NCI-H2171 treated with DMSO at 0.1 percent for 48 hours (cell line): ENCODE data around the gene CKB.

ENCODE experiments used
- DNase-seq: peaks from one replicate; lab custom pipeline; 2025; lab: John Stamatoyannopoulos, UW

CKB gene

GRCh38 chr14:103537175-103537990 is 14.8 kb upstream of the CKB start:
- DNase-seq: no peak

- DNase-seq: no peak
Observed at GRCh38 chr14:103536693-103537092, 14.1 kb upstream of the CKB start.

- no peak for DNase-seq
Observed at GRCh38 chr14:103535891-103536565, 13.4 kb upstream of the CKB start.

DNA sequence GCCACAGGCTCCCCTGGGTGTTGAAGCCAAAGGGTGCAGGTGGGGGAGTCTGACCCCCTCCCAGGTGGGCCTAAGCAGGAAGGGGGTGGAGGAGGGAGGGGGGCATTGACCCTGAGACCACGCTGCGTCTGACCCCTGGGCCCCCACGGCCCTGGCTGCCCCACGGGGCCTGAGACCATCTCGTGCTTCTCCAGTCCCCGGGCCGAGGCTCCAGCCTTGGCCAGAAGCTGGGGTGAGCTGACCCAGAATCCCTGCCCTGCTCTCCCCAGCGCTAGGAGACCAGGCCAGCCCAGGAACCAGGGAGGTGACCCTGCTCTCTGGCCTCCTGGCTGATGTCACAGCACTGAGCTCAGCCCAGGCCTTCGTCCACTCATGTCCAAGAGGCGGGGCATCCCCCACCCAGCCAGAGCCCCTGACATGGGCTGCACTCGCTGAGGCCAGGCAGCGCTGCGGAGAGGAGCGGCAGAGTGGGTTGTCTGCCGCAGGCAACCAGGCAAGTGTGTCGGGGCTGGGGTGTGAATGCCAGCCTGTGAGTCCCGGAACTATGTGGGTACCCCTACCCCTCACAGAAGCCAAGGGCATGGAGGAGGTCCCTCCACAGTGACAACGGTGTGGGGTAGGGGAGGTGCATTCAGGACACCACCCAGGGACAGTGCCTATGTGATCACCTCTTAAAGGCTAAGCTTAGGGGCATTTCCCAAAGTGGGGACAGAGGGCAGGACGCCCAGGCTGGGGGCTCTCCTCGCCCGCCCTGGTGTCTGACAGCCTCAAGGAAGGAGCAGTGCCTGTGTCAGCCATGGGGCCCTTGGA is 12.7 kb upstream of the CKB start:
- no peak for DNase-seq

DNA sequence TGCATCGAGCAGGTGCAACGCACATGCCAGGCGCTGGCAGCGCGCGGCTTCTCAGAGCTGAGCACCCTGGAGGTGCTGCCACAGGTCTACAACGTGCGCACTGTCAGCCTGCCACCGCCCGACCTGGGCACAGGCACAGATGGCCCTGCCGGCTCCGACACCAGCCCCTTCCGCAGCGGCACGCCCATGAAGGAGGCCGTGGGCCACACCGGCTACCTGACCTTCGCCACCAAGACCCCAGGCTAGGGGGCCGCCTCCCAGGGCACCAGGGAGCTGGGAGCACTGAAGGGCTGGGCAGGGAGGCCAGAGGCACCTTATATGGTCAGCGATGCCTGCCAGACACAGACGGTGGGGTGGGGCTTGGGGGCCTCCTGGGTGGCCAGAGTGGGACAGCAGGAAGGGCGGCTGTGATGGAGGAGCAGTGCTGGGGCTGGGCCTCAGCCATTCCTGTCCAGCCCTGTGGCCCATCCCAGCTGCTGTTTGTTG is 12.0 kb upstream of the CKB start:
- DNase-seq: no peak

DNA sequence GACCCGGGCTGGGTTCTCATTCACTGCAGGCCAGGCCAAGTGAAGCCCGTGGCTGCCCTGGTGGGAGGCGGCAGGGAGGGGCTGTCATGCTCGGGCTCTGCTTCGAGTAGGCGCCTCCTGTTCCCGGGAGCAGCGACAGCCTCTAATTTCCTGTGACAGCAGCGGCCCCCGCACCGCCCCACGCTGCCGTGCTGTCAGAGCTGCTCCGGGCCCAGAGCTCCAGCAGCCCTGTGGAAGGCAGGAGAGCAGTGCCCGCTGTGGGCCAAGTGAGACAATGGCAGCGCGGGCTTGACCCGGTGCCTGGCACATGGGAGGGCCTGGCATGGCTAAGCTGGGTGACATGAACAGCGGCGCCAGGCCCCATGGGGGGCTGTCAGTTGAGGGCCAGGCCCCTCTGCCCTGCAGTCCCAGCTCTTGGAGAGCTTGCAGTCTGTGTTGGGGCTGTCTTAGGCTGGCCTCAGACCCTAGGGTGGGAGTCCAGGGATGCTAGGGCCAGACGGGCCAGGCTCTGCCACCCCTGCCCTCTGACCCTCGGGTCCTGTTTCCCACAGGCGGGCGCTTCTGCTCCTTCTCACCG is 11.5 kb upstream of the CKB start:
- no peak for DNase-seq

GRCh38 chr14:103533137-103533998 is 10.7 kb upstream of the CKB start:
- no peak for DNase-seq

GRCh38 chr14:103532216-103533136 is 9.8 kb upstream of the CKB start:
- no peak for DNase-seq

GRCh38 chr14:103531421-103532215 is 9.0 kb upstream of the CKB start:
- no peak for DNase-seq

GRCh38 chr14:103530831-103531230 is 8.2 kb upstream of the CKB start:
- no peak for DNase-seq

DNA sequence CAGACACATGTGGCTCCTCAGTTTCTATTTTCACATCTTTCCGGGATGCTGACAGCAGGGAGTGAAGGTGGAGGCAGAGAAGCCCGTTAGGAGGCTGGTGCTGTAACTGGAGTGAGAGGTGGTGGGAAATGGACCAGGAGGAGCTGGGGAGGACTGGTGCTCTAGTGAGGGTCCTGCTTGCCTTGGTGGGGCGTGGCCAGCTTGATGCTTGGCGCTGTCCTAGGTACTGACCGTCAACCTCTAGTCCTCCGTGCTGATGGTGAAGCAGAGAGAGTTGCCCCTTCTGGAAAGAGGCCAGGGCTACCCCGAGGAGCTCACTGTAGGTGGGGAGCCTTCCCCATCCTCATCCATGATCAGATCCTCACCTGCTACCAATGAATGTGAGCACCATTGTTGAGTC is 7.8 kb upstream of the CKB start:
- no peak for DNase-seq

DNA sequence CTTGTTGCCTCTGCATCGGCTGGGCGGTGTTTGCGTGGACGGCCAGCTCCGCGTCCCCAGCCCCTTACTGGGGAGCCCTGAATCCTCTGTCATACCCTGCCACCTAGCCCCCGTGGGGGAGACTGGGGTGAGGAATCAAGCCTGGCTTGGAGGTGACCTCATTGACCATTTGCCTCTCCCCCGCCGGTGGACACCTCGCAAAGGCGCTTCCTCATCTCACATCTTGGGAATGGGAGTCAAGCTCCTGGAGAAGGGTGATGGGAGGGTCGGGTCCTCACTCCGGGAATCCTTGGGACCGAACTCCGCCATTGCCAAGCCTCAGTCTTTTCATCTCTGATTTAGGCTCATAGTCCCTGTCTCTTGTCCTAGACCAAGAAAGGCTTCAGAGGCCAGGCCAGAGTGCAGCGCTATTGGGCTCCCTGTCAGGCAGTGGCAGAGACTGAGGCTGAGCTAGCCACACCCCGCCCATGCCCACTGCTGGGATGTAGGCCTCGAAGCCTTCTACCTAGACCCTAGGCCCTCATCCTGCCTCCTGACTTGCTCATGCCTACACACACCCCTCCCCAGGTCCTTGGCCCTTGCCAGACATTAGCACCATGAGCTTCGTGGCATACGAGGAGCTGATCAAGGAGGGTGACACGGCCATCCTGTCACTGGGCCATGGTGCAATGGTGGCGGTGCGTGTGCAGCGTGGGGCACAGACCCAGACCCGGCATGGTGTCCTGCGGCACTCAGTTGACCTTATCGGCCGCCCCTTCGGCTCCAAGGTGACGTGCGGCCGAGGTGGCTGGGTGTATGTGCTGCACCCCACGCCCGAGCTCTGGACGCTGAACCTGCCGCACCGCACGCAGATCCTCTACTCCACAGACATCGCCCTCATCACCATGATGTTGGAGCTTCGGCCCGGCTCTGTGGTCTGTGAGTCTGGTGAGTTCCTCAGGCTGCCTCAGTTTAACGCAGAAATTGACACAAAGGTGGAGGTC is 7.0 kb upstream of the CKB start:
- DNase-seq: no peak

- DNase-seq: peak; percentile 93
Observed at GRCh38 chr14:103528587-103529382, 6.2 kb upstream of the CKB start, which contains the start of gene TRMT61A. TSS of gene TRMT61A (plus strand) at chr14:103529196. CDS start at chr14:103529979, 783 bp downstream.

DNA sequence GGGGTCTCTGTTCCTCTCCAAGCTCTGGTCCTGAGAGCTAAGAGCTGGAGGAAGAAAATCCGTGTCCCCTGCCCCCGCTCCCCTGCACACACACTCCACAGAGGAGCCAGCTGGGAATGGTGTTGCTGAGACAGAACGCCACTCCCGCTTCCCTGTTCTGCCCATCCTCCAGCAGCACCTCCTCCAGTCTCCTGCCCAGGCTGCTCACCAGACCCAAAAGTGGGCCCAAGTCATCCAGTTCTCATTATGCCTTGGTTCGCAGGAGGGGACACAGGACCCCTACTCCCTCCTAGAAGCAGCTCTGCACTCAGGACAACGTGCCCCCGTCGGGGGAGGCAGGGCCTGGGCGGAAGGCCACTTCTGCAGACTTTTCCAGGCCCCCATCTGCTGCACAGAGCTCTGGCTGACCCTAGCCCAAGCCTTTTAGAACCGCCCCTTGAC is 5.5 kb upstream of the CKB start:
- DNase-seq: peak; percentile 31

DNA sequence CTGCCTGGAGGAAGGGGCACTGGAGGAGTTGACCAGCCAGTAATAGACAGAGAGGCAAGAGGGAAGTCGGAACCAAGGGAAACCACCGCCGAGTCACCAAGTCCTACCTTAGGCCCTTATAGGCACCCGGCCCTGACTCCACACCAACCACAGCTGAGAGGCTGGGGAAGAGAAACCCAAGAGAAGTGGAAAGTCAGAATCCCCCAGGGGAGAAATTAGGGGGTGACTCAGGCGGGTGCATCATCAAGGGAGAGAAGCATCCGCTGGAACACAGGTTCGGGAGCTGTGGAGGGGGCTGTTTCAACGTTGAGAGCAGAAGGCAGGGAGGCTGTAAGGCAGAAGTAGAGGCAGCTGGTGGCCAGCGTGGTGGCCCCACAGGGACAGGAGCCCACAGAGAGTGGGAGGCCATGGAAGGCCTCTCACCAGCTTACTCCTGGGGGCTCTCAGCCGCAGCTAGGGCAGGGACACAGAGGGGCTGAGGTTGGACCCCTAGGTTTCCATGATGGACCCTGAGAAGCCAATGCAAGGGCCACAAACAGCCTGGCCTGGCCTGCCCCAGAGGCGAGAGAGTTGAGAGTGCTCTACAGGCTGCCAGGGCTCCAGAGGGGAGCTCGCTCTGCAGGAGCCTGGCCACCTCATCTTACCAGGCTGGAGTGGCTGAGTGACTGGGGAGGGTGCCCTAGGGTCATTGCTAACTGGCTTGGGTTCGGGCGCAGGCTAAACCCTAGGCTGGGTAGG is 4.9 kb upstream of the CKB start:
- no peak for DNase-seq

GRCh38 chr14:103526914-103527248 is 4.3 kb upstream of the CKB start:
- DNase-seq: no peak
